Measurements from ENCODE around the gene RAPGEF5. TPM values are rescaled to one million over a fixed set of nuclear protein-coding genes. Genes with fewer than 3 reads are reported as not detected.

RAPGEF5 gene
- total RNA-seq, 1 experiment from 2014 or later = 5.6 TPM

GRCh38 chr7:22115689-22116088, 241.3 kb downstream of the RAPGEF5 start:
- no peaks in the 10 kb centered on the region for H3K27me3 ChIP-seq (ENCODE audit: low read length)
- H3K79me2 ChIP-seq (ENCODE audit: low read length) = no peaks in the 10 kb centered on the region
- H2AFZ ChIP-seq (ENCODE audit: low read length) = no peak overlapping the region
- H3K9ac ChIP-seq (ENCODE audit: low read length) = no peak overlapping the region
- ATAC-seq (no peak), DNase-seq (no peak)
- no peaks in the 10 kb centered on the region for H3K9me2 ChIP-seq (replicated peaks; ENCODE audit: low read length)
- ChIA-PET POLR2A (ENCODE audit: unreplicated experiment) (interaction anchor here (0.6 kb wide), 1 partner anchor 35 kb away, joined by 6 read pairs; no protein-coding TSS in a partner anchor), CTCF (no interaction called here)
- no peaks in the 10 kb centered on the region for H3K36me3 ChIP-seq (ENCODE audit: low read depth, low read length)
- no peak for TF ChIP-seq EZH2phosphoT487 (IDR thresholded peaks at IDR 0.05; ENCODE audit: borderline replicate concordance, low read length)
- no peak for TF ChIP-seq CTCF (conservative IDR thresholded peaks at IDR 0.05; ENCODE audit: low read depth, low read length)
- TF ChIP-seq EZH2 (IDR thresholded peaks at IDR 0.05; ENCODE audit: low read length, unreplicated experiment) = no peak
- no peak overlapping the region for H3K4me3 ChIP-seq (ENCODE audit: low read length)
- intact Hi-C loops (cut with micrococcal nuclease) = no loop called here
- H3K27ac ChIP-seq (ENCODE audit: low read length) = no peak overlapping the region
- no peak overlapping the region for H3K4me2 ChIP-seq (ENCODE audit: low read length)
- H3K4me1 ChIP-seq (ENCODE audit: insufficient read depth, low read length) = no peaks in the 10 kb centered on the region
- no peaks in the 10 kb centered on the region for H3K9me3 ChIP-seq (ENCODE audit: low read length)
- no TSS peak for BruUV-seq (replicated peaks)
- no peaks in the 10 kb centered on the region for H3F3A ChIP-seq (ENCODE audit: low read length, unreplicated experiment)
- H4K20me1 ChIP-seq (ENCODE audit: low read length) = no peaks in the 10 kb centered on the region

- no peaks in the 10 kb centered on the region for H3K4me1 ChIP-seq (ENCODE audit: insufficient read depth, low read length)
- H3K27ac ChIP-seq (ENCODE audit: low read length) = no peak overlapping the region
- H3K9me3 ChIP-seq (ENCODE audit: low read length) = no peaks in the 10 kb centered on the region
- H3K36me3 ChIP-seq (ENCODE audit: low read depth, low read length) = no peaks in the 10 kb centered on the region
- H3K79me2 ChIP-seq (ENCODE audit: low read length) = no peaks in the 10 kb centered on the region
- H3K9ac ChIP-seq (ENCODE audit: low read length) = no peak overlapping the region
- intact Hi-C loops (cut with micrococcal nuclease) = loop anchor here (5.0 kb wide), 1 partner anchor 238 kb away; no protein-coding TSS in a partner anchor
- CTCF ChIA-PET = no interaction called here
- POLR2A ChIA-PET (ENCODE audit: unreplicated experiment) = no interaction called here
- no peak for TF ChIP-seq EZH2phosphoT487 (IDR thresholded peaks at IDR 0.05; ENCODE audit: borderline replicate concordance, low read length)
- no peak for TF ChIP-seq CTCF (conservative IDR thresholded peaks at IDR 0.05; ENCODE audit: low read depth, low read length)
- no peak for ATAC-seq
- no peaks in the 10 kb centered on the region for H3F3A ChIP-seq (ENCODE audit: low read length, unreplicated experiment)
- no peaks in the 10 kb centered on the region for H4K20me1 ChIP-seq (ENCODE audit: low read length)
- no TSS peak for BruUV-seq (replicated peaks)
- no peaks in the 10 kb centered on the region for H3K27me3 ChIP-seq (ENCODE audit: low read length)
- no peak overlapping the region for H2AFZ ChIP-seq (ENCODE audit: low read length)
- no peak overlapping the region for H3K4me3 ChIP-seq (ENCODE audit: low read length)
- no peak overlapping the region for H3K4me2 ChIP-seq (ENCODE audit: low read length)
- no peak for DNase-seq
- H3K9me2 ChIP-seq (replicated peaks; ENCODE audit: low read length) = no peaks in the 10 kb centered on the region
Measured at GRCh38 chr7:22114440-22114981, 242.4 kb downstream of the RAPGEF5 start.

GRCh38 chr7:22113041-22113440, 243.9 kb downstream of the RAPGEF5 start:
- Histone ChIP-seq H3K36me3 (ENCODE audit: low read depth, low read length) (no peaks in the 10 kb centered on the region), H3K9me2 (replicated peaks; ENCODE audit: low read length) (no peaks in the 10 kb centered on the region), H3K27me3 (ENCODE audit: low read length) (no peaks in the 10 kb centered on the region), H3K4me2 (ENCODE audit: low read length) (no peak overlapping the region), H3K79me2 (ENCODE audit: low read length) (no peaks in the 10 kb centered on the region), H3K9ac (ENCODE audit: low read length) (no peak overlapping the region), H2AFZ (ENCODE audit: low read length) (no peak overlapping the region), H3K4me1 (ENCODE audit: insufficient read depth, low read length) (no peaks in the 10 kb centered on the region), H3F3A (ENCODE audit: low read length, unreplicated experiment) (no peaks in the 10 kb centered on the region), H4K20me1 (ENCODE audit: low read length) (no peaks in the 10 kb centered on the region), H3K4me3 (ENCODE audit: low read length) (no peak overlapping the region), H3K27ac (ENCODE audit: low read length) (no peak overlapping the region), H3K9me3 (ENCODE audit: low read length) (no peaks in the 10 kb centered on the region)
- ATAC-seq (no peak), DNase-seq (no peak)
- intact Hi-C loops (cut with micrococcal nuclease) = loop anchor here (5.0 kb wide), 1 partner anchor 239 kb away; no protein-coding TSS in a partner anchor
- no TSS peak for BruUV-seq (replicated peaks)
- ChIA-PET CTCF (no interaction called here), POLR2A (ENCODE audit: unreplicated experiment) (no interaction called here)
- TF ChIP-seq EZH2phosphoT487 (IDR thresholded peaks at IDR 0.05; ENCODE audit: borderline replicate concordance, low read length) (no peak), EZH2 (IDR thresholded peaks at IDR 0.05; ENCODE audit: low read length, unreplicated experiment) (no peak), CTCF (conservative IDR thresholded peaks at IDR 0.05; ENCODE audit: low read depth, low read length) (no peak)

All from PC-3 (cell line).